Activated T-cell treated with anti-CD3 and anti-CD28 coated beads, Interleukin-2, amount 50 U/mL, for 24 hours (primary cell): ENCODE measurements around the gene PPP1R36.
"Not testable (repeated sequence)": the region's sequence is repeated elsewhere in the genome, so short reads cannot be mapped to it uniquely, and the experiment has no call there.

Experiments
- DNase-seq: peaks from one replicate; pipeline ENCODE4 v3.0.0-alpha.2; 2020
- H3K27ac Mint-ChIP-seq: 2 replicates; pipeline ENCODE4 v1.8.0; 2020; ENCODE audit warnings: mild to moderate bottlenecking, mixed read lengths
- H3K27me3 Mint-ChIP-seq: 2 replicates; pipeline ENCODE4 v1.8.0; 2020; ENCODE audit warnings: mixed read lengths
- H3K36me3 Mint-ChIP-seq: 2 replicates; pipeline ENCODE4 v1.8.0; 2020; ENCODE audit warnings: low read depth, mixed read lengths
- H3K4me1 Mint-ChIP-seq: 2 replicates; pipeline ENCODE4 v1.8.0; 2020; ENCODE audit warnings: low read depth, mixed read lengths
- H3K4me3 Mint-ChIP-seq: 2 replicates; pipeline ENCODE4 v1.8.0; 2020; ENCODE audit warnings: mild to moderate bottlenecking, moderate library complexity, mixed read lengths
- H3K9me3 Mint-ChIP-seq: 2 replicates; pipeline ENCODE4 v1.8.0; 2020; ENCODE audit warnings: mixed read lengths

Gene PPP1R36

DNA sequence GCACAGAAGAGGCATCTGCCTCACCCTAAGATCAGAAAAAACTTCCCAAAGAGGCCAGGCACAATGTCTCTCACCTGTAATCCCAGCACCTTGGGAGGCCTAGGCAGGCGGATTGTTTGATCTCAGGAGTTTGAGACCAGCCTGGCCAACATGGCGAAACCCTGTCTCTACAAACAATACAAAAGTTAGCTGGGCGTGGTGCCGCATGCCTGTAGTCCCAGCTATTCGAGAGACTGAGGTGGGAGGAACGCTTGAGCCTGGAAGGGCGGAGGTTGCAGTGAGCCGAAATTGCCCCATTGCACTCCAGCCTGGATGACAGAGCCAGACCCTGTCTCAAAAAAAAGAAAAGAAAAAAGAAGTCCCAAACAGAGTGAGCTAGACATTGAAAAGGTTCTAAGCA, 40.7 kb upstream of the PPP1R36 start:
- Mint-ChIP-seq H3K27ac (peak overlapping the region; percentile 96), H3K4me3 (peak overlapping the region; percentile 98), H3K36me3 (peaks cover 47% of the 10 kb centered on the region), H3K27me3 (no peaks in the 10 kb centered on the region), H3K9me3 (no peaks in the 10 kb centered on the region), H3K4me1 (peaks cover 78% of the 10 kb centered on the region)
- no peak for DNase-seq

DNA sequence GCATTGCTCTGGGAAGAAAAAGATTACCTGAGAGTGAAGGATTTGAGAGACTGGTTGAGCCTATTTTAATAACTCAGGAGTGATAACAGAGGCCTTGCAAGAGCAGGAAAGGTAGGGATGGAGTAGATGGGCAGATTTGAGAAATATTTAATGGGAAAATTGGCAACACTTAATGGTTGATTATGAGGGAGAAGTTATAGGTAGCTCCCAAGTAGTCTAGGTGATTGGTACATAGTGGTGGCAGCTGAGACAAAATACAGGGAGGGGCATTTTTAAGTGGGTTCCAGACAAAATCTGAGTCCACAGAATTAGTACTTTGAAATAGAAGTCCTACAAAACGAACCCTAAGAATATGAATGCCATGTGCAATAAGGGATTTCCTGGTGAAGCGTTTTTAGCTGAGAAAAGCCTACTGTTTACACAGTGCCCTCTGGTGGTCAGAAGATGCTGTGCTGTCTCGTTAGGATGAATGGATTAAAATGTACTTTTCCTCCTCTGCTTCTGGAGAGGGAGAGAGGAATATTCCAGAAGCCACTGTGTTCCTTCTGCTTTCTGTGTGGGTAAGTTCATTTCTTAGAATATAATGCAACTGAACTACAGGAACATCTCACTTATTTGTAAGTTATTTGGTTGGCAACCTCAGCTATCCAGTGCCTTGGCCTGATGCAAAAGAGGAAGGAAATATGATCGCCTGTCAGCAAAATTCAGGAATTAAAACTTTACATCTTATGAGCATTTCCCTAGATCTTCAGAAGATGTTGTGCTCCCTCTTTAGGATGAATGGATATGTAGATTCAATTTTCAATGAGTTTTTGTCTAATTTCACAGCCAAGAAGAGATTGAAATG, 38.7 kb upstream of the PPP1R36 start:
- peaks cover 40% of the 10 kb centered on the region for H3K36me3 Mint-ChIP-seq
- H3K4me3 Mint-ChIP-seq, result peak overlapping the region; percentile 42
- H3K9me3 Mint-ChIP-seq, result no peaks in the 10 kb centered on the region
- no peaks in the 10 kb centered on the region for H3K27me3 Mint-ChIP-seq
- DNase-seq, result peak; percentile 48
- peaks cover 87% of the 10 kb centered on the region for H3K4me1 Mint-ChIP-seq
- H3K27ac Mint-ChIP-seq, result peak overlapping the region; percentile 96

- no peak for DNase-seq
- Mint-ChIP-seq H3K36me3 (peaks cover 33% of the 10 kb centered on the region), H3K4me1 (peaks cover 84% of the 10 kb centered on the region), H3K27ac (no peak overlapping the region), H3K4me3 (no peak overlapping the region), H3K9me3 (no peaks in the 10 kb centered on the region), H3K27me3 (no peaks in the 10 kb centered on the region)
These were observed 36.5 kb upstream of the PPP1R36 start for GRCh38 chr14:64513271-64513670.

DNA sequence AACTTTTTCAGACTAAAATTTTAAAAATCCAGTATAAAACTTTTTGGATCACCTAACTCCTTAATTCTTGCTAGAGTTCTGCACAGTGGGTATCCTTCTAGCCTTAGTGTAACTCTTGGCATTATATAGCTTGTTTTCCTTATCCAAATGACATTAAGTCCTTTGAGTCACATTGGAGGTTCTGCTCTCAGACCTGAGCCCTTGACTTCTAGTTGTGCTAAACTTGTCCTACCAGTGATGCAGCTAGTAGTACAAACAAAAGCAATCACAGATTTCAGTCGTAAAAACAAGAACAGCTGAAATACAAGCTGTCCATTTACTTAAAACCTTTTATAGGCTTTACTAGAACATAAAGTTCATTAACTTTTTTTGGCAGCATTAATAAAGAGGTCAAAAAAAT, 34.7 kb upstream of the PPP1R36 start:
- DNase-seq, result no peak
- Mint-ChIP-seq H3K36me3 (peaks cover 27% of the 10 kb centered on the region), H3K27ac (no peak overlapping the region), H3K4me3 (no peak overlapping the region), H3K4me1 (peaks cover 69% of the 10 kb centered on the region), H3K9me3 (no peaks in the 10 kb centered on the region), H3K27me3 (no peaks in the 10 kb centered on the region)

DNA sequence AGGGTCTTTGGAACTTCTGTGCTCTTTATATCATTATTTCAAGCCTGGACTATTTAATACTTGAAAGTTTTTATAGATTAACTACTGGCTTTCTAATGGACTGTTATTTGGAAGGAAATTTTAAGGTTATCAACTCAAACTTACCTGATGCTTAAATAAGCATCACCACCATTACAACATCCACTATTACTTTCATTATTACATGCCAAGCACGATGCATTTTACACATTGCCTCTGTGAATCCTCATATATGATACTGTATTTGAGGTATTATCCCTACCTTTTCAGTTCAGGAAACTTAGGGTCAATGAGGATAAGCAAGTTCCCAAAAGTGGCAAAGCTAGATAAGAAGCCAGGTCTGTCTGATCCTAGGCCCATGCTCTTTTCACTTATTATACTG, 32.8 kb upstream of the PPP1R36 start:
- Mint-ChIP-seq H3K27ac (no peak overlapping the region), H3K36me3 (peaks cover 25% of the 10 kb centered on the region), H3K4me1 (peaks cover 57% of the 10 kb centered on the region), H3K4me3 (no peak overlapping the region), H3K9me3 (no peaks in the 10 kb centered on the region), H3K27me3 (no peaks in the 10 kb centered on the region)
- DNase-seq, result no peak

DNA sequence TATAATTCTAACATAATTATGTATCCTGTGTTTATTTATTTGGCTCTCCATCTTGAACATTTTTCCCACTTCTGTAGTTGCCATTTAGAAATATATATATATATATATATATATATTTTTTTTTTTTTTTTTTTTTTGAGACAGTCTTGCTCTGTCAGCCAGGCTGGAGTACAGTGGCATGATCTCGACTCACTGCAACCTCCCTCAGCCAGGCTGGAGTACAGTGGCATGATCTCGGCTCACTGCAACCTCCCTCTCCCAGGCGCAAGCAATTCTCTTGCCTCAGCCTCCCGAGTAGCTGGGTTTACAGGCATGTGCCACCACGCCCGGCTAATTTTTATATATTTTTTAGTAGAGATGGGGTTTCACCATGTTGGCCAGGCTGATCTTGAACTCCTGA, 32.1 kb upstream of the PPP1R36 start:
- H3K4me1 Mint-ChIP-seq, result peaks cover 50% of the 10 kb centered on the region
- not testable (repeated sequence) for DNase-seq, H3K4me3 Mint-ChIP-seq, H3K9me3 Mint-ChIP-seq, H3K27ac Mint-ChIP-seq, H3K27me3 Mint-ChIP-seq
- peaks cover 19% of the 10 kb centered on the region for H3K36me3 Mint-ChIP-seq

DNA sequence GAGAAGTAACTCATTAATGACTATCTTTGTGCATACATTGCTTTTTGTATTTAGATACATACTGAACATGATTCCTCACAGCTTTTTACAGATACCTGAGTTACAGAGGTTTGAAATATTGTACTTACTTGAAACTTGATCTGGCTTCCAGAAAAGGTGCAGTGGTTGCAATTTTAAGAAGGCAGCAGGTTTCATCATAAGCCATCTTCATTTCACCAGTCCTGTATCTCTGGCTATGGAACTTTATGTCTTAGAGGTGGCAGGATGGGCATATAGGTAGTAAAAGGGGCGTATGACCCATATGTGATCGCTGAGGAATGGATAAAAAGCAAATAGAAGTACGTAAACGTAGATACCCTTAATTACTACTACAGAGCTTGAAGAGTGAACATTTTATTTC, 31.5 kb upstream of the PPP1R36 start:
- Mint-ChIP-seq H3K9me3 (no peaks in the 10 kb centered on the region), H3K27ac (no peak overlapping the region), H3K36me3 (peaks cover 18% of the 10 kb centered on the region), H3K27me3 (no peaks in the 10 kb centered on the region), H3K4me3 (no peak overlapping the region), H3K4me1 (peaks cover 46% of the 10 kb centered on the region)
- no peak for DNase-seq

DNA sequence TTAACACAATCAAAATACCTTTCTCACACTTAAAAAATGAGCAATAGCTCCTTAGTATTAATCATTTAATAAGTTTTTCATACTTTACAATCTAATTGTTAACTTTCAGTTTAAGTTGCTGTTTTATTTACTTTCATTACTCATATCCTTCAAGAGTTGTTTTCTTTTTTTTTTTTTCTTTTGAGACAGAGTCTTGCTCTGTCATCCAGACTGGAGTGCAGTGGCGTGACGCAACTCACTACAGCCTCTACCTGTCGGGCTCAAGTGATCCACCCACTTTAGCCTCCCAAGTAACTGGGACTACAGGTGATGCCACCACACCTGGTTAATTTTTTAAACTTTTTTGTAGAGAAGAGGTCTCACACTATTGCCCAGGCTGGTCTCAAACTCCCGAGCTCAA, 29.1 kb upstream of the PPP1R36 start:
- DNase-seq, result no peak
- Mint-ChIP-seq H3K4me1 (peaks cover 28% of the 10 kb centered on the region), H3K4me3 (no peak overlapping the region), H3K36me3 (peaks cover 16% of the 10 kb centered on the region), H3K9me3 (no peaks in the 10 kb centered on the region), H3K27me3 (no peaks in the 10 kb centered on the region), H3K27ac (no peak overlapping the region)

GRCh38 chr14:64522591-64523355, 27.0 kb upstream of the PPP1R36 start:
- Mint-ChIP-seq H3K27ac (no peak overlapping the region), H3K27me3 (no peaks in the 10 kb centered on the region), H3K36me3 (peaks cover 25% of the 10 kb centered on the region), H3K4me3 (no peak overlapping the region), H3K9me3 (no peaks in the 10 kb centered on the region), H3K4me1 (peaks cover 13% of the 10 kb centered on the region)
- DNase-seq, result no peak

DNA sequence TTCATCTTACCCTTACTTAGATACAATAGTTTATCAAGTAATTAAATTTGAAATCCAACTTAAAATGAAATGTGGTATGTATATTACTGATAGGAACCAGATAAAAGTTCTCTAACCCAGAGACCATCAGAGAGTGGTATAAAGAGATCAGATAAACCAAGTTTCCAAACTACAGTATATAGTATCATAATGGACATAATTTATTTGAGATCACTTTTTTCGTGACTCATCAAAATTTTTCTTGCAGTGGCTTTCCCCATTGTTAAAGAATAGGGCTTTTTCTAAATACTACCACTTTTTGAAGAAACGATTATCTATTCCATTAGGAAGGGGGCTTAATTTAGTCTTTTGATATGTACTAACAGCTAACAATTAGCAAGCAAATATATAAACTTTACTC, 24.4 kb upstream of the PPP1R36 start:
- Mint-ChIP-seq H3K4me1 (peaks cover 15% of the 10 kb centered on the region), H3K27ac (no peak overlapping the region), H3K9me3 (no peaks in the 10 kb centered on the region), H3K4me3 (no peak overlapping the region), H3K36me3 (peaks cover 26% of the 10 kb centered on the region), H3K27me3 (no peaks in the 10 kb centered on the region)
- no peak for DNase-seq

- Mint-ChIP-seq H3K9me3 (no peaks in the 10 kb centered on the region), H3K4me1 (peaks cover 17% of the 10 kb centered on the region), H3K36me3 (peaks cover 11% of the 10 kb centered on the region), H3K27ac (no peak overlapping the region), H3K27me3 (no peaks in the 10 kb centered on the region), H3K4me3 (no peak overlapping the region)
- no peak for DNase-seq
These were observed 18.2 kb upstream of the PPP1R36 start for GRCh38 chr14:64531567-64531966.

DNA sequence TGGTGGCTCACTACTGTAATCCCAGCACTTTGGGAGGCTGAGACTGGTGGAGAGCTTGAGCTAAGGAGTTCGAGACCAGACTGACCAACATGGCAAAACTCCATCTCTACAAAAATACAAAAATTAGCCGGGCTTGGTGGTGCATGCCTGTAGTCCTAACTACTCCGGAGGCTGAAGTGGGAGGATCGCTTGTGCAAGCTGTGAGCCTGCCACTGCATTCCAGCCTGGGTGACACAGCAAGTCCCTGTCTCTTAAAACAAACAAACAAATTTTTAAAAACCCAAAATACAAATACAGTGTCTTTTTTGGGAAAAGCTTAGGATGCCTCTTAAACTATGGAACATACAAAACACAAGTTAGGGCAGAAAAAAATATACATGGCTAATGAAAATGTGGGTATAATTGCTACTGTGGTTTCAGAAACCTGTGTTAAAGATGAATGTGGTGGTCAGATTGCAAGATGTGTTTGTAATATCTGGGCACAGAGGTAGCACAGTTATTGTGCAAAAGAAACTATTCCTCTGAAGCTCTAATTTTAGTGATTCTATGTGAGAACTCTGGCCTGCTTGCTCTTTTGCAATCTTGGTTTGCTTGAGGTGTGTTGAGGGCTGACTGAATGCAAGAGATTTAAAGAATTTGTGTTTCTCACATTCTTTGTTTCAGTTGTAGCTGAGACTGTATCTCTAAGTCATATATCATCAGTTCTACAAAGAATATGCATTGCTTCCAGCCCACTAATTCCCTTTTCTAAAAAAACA, 13.1 kb upstream of the PPP1R36 start:
- peaks cover 8% of the 10 kb centered on the region for H3K36me3 Mint-ChIP-seq
- H3K27me3 Mint-ChIP-seq, result peaks cover 20% of the 10 kb centered on the region
- no peak overlapping the region for H3K27ac Mint-ChIP-seq
- no peak overlapping the region for H3K4me3 Mint-ChIP-seq
- H3K9me3 Mint-ChIP-seq, result peaks cover 8% of the 10 kb centered on the region
- DNase-seq, result no peak
- peaks cover 29% of the 10 kb centered on the region for H3K4me1 Mint-ChIP-seq

- peak within 1 kb of the TSS; percentile 90 for H3K27ac Mint-ChIP-seq
- peak; percentile 97 for DNase-seq
- peaks cover 36% of the 10 kb centered on the region for H3K4me1 Mint-ChIP-seq
- H3K27me3 Mint-ChIP-seq, result peaks cover 37% of the 10 kb centered on the region
- H3K36me3 Mint-ChIP-seq, result peaks cover 8% of the 10 kb centered on the region
- H3K9me3 Mint-ChIP-seq, result peaks cover 8% of the 10 kb centered on the region
- H3K4me3 Mint-ChIP-seq, result peak within 1 kb of the TSS; percentile 86
These were observed 9.3 kb upstream of the PPP1R36 start, which contains the start of gene HSPA2 for GRCh38 chr14:64540208-64541202. TSS of gene HSPA2 (plus strand) at chr14:64540741. CDS start at chr14:64540850, 109 bp downstream.
